ENCODE measurements around the gene LSM10. TPM values are rescaled to one million over a fixed set of nuclear protein-coding genes. Genes with fewer than 3 reads are reported as not detected.

Gene LSM10
- total and polyA plus RNA-seq, 9 of the 15 experiments (the other 6 are each of a cell fraction or from before 2014, with no cell fraction given): 13.2 to 146 (median 68.9) TPM

GRCh38 chr1:36402504-36402890 lies 4.8 kb upstream of the LSM10 start (continued):
- no peak for TF ChIP-seq HMGXB4 (CRISPR knock-in tag; IDR thresholded peaks at IDR 0.05)

DNA sequence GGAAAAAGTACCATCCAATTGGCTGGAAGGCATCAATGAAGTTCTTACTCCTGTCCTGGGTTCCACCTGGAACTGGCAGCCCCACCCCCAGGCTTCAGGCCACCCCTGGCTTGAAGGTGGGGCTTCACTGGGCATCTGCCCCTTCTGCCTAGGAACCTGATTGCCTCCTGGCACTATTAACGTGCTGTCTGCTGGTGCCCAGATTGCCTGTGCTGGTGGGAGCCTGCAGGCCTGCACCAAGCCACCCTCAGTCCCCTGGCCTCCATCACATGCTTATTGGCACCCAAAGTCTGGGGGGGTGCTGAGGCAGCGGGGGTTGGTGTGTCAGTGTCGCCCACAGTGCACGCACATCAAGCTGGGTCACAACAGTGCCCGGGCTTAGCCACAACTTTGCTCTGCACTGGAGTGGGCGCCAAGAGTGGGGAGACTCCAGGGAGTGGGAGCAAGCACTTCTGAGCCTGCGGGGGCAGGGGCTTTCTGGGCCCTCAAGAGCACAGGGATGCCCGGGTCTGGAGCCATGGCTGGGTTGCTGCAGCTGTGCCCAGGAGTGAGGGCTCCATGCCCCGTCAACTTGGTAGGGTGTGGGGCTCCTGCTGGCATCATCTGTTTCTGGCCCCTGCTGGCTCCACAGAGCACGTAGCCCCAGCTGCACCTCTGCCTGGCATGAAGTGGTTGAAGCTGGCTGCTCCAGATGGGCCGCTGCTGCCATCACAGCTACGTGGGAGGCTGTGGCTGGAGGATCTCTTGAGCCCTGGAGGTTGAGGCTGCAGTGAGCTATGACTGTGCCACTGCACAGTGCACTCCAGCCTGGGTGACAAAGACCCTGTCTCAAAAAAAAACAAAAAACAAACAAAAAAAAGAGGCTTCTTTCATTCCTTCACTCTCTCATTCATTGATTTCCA lies 4.1 kb upstream of the LSM10 start:
- no TSS peak for BruUV-seq (replicated peaks)
- no peak for FAIRE-seq
- TF ChIP-seq ZNF57 (CRISPR knock-in tag; IDR thresholded peaks at IDR 0.05) (no peak), HMG20A (CRISPR knock-in tag; conservative IDR thresholded peaks at IDR 0.05) (no peak), EZH2 (IDR thresholded peaks at IDR 0.05; ENCODE audit: borderline replicate concordance, low read depth, low read length) (no peak), NR3C1 (CRISPR knock-in tag; IDR thresholded peaks at IDR 0.05) (no peak), ZBTB8A (IDR thresholded peaks at IDR 0.05; ENCODE audit: partially characterized antibody) (no peak), HMGXB4 (CRISPR knock-in tag; IDR thresholded peaks at IDR 0.05) (0 out of 2 replicates have a peak, but pooled peaks have one; percentile 17), ZNF143 (CRISPR knock-in tag; IDR thresholded peaks at IDR 0.05) (no peak), CTBP1 (IDR thresholded peaks at IDR 0.05; ENCODE audit: borderline replicate concordance) (0 out of 2 replicates have a peak, but pooled peaks have one; percentile 7), NFATC3 (IDR thresholded peaks at IDR 0.05) (no peak), E2F1 (CRISPR knock-in tag; IDR thresholded peaks at IDR 0.05) (no peak), NFYB (IDR thresholded peaks at IDR 0.05; ENCODE audit: extremely low read depth, insufficient read length) (peak; percentile 18), PCBP2 (IDR thresholded peaks at IDR 0.05; ENCODE audit: low read depth, low read length, poor library complexity, severe bottlenecking) (no peak)
- TF ChIP-seq, protein P1, sequence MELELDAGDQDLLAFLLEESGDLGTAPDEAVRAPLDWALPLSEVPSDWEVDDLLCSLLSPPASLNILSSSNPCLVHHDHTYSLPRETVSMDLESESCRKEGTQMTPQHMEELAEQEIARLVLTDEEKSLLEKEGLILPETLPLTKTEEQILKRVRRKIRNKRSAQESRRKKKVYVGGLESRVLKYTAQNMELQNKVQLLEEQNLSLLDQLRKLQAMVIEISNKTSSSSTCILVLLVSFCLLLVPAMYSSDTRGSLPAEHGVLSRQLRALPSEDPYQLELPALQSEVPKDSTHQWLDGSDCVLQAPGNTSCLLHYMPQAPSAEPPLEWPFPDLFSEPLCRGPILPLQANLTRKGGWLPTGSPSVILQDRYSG (tag; conservative IDR thresholded peaks at IDR 0.05; ENCODE audit: low read depth): no peak

More for the DNA sequence above, 4.1 kb upstream of the LSM10 start:
- ATAC-seq (no peak), DNase-seq (ENCODE audit: extremely low read depth in 1 of 4, low spot score in 3 of 4) (no peak)
- ChIA-PET POLR2A (interaction anchor here (0.9 to 10.6 kb wide), 5 partner anchors 10 to 343 kb away, joined by 3 to 315 read pairs (median 4); partner anchors contain the start of gene STK40), CTCF (ENCODE audit: low intra/inter-chr PET ratio) (interaction anchor here (0.6 kb wide), 1 partner anchor 33 kb away, joined by 3 read pairs; no protein-coding TSS in a partner anchor)
- Histone ChIP-seq H3K9me3 (replicated peaks; ENCODE audit: control insufficient read depth, insufficient read depth, low read depth, low read length) (no peaks in the 10 kb centered on the region), H2AFZ (ENCODE audit: low read depth, low read length) (peak overlapping the region; percentile 95), H3K4me2 (ENCODE audit: insufficient read depth, low read length) (peak overlapping the region; percentile 89), H3K27ac (ENCODE audit: extremely low read depth, low read depth, low read length) (peak overlapping the region; percentile 87), H3K27me3 (ENCODE audit: control insufficient read depth in 2 of 2, insufficient read depth in 2 of 2, low read length in 2 of 2) (no peaks in the 10 kb centered on the region), H4K20me1 (replicated peaks; ENCODE audit: control insufficient read depth, insufficient read depth, low read length) (no peaks in the 10 kb centered on the region), H3K9ac (ENCODE audit: insufficient read depth in 1 of 2, low read depth in 2 of 2, low read length in 2 of 2) (peak overlapping the region; percentile 82 to 88), H3K79me2 (ENCODE audit: control insufficient read depth, insufficient read depth, low read length) (peaks cover 14% of the 10 kb centered on the region), H3K9me1 (ENCODE audit: control insufficient read depth, insufficient read depth, low read length) (no peaks in the 10 kb centered on the region), H3K4me1 (replicated peaks in 1 of 2; ENCODE audit: control insufficient read depth in 2 of 2, insufficient read depth in 2 of 2, low read length in 2 of 2) (peaks cover 18 to 38% of the 10 kb centered on the region in 2 experiments; a peak in 4 of 5 replicates), H3K4me3 (peak overlapping the region; percentile 49), H3K36me3 (ENCODE audit: control insufficient read depth, insufficient read depth, low read length) (no peaks in the 10 kb centered on the region)
- in situ Hi-C loops (cut with MboI): no loop called here
- intact Hi-C loops (cut with micrococcal nuclease): no loop called here
- 73% methylated on average over 11 of the region's 12 CpGs for WGBS (ENCODE audit: insufficient coverage, low coverage, missing lambda C conversion rate)

All from K562 (cell line).